Measurements from ENCODE around the gene ARID1B.

The ARID1B gene

DNA sequence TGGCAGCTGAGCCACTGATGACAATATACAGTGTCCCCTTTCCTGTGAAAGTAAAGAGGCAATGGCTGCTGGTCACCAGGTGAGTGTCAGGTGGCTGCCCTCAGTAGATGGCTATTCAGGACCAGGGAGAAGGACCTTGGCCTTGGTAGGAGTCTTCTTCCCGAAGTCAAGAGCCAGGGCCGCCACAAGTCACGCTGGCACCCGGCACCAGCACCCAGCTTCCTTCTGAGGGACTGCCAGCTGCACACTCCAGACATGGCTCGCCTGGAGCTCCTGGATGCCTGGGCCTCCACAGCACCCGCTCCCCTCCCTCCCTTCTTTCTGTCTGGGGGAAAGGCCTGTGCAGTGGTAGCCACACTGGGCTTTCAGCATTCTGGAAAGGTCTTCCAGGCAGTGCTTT lies 419.2 kb downstream of the ARID1B start:
- Histone ChIP-seq H3K9me3 (no peaks in the 10 kb centered on the region), H3K4me1 (ENCODE audit: control insufficient read depth in 1 of 2, insufficient read depth in 1 of 2, low read depth in 1 of 2, low read length in 1 of 2) (no peaks in the 10 kb centered on the region), H3K27ac (no peak overlapping the region), H3K4me3 (ENCODE audit: low read depth in 1 of 2, low read length in 1 of 2) (no peak overlapping the region), H3K27me3 (no peaks in the 10 kb centered on the region), H3K36me3 (peaks cover 93% of the 10 kb centered on the region)
- TF ChIP-seq, protein P1, sequence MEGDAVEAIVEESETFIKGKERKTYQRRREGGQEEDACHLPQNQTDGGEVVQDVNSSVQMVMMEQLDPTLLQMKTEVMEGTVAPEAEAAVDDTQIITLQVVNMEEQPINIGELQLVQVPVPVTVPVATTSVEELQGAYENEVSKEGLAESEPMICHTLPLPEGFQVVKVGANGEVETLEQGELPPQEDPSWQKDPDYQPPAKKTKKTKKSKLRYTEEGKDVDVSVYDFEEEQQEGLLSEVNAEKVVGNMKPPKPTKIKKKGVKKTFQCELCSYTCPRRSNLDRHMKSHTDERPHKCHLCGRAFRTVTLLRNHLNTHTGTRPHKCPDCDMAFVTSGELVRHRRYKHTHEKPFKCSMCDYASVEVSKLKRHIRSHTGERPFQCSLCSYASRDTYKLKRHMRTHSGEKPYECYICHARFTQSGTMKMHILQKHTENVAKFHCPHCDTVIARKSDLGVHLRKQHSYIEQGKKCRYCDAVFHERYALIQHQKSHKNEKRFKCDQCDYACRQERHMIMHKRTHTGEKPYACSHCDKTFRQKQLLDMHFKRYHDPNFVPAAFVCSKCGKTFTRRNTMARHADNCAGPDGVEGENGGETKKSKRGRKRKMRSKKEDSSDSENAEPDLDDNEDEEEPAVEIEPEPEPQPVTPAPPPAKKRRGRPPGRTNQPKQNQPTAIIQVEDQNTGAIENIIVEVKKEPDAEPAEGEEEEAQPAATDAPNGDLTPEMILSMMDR (IDR thresholded peaks at IDR 0.05): no peak

DNA sequence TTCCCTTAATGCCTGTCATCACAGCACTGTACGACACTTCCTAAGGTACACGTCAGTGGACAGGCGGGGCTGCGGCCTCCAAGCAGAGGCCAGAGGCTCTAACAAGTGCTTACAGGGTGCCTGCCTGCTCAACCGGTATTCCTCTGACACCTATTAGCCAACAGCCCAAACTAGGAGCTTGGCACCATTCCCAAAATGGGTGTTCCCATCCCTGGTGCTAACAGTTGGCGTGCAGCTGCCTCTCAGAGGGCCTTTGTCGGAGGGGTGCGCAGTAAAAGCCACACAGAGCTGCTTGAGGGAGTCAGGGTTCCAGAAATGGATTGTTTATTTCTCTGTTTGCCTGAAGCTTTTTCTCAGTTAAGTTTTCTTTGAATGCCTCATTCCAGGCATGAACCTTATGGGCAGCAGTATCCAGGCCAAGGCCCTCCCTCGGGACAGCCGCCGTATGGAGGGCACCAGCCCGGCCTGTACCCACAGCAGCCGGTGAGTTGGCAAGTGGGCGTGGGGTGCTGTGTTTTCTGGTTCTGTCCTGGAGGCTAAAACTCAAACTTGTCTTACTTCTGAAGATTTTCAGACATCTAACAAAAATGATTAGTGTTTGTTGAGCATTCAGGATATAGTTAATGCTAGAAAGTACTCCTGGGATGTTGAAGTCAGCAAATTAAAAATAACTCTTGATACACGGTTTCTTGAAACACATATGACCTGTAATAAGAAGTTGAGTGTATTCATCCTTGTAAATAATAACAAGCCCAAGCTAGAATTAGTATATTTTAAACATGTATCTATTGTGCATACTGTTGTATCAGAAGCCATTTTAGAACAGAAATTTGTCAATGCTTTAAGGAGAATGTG lies 421.5 kb downstream of the ARID1B start:
- Histone ChIP-seq H3K27me3 (no peaks in the 10 kb centered on the region), H3K36me3 (peaks cover 87% of the 10 kb centered on the region), H3K4me1 (ENCODE audit: control insufficient read depth in 1 of 2, insufficient read depth in 1 of 2, low read depth in 1 of 2, low read length in 1 of 2) (no peaks in the 10 kb centered on the region), H3K4me3 (ENCODE audit: low read depth in 1 of 2, low read length in 1 of 2) (no peak overlapping the region), H3K9me3 (no peaks in the 10 kb centered on the region), H3K27ac (no peak overlapping the region)
- TF ChIP-seq, protein P1 (IDR thresholded peaks at IDR 0.05): no peak

DNA sequence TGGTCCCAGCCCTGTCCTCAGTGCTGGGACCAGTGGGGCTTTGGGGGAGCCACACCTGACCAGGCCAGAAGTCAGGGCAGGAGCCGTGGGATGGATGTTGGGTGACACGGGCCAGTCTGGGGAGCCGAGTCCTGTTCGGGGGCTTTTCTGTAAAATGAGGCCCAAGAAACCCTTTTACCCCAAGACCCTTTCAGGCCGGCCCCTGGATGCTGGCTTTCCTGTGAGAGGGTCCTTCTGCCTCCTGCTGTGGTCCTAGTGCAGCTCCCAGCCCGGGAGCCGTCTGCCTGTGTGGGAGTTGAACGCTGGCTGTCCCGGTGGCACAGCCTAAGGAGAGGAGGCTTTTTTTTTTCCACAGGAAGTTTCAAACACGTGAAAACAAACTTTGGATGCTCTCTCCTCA lies 422.9 kb downstream of the ARID1B start:
- Histone ChIP-seq H3K4me3 (ENCODE audit: low read depth in 1 of 2, low read length in 1 of 2) (no peak overlapping the region), H3K36me3 (peaks cover 88% of the 10 kb centered on the region), H3K27me3 (no peaks in the 10 kb centered on the region), H3K9me3 (no peaks in the 10 kb centered on the region), H3K4me1 (ENCODE audit: control insufficient read depth in 1 of 2, insufficient read depth in 1 of 2, low read depth in 1 of 2, low read length in 1 of 2) (no peaks in the 10 kb centered on the region), H3K27ac (no peak overlapping the region)
- TF ChIP-seq, protein P1 (IDR thresholded peaks at IDR 0.05): no peak

DNA sequence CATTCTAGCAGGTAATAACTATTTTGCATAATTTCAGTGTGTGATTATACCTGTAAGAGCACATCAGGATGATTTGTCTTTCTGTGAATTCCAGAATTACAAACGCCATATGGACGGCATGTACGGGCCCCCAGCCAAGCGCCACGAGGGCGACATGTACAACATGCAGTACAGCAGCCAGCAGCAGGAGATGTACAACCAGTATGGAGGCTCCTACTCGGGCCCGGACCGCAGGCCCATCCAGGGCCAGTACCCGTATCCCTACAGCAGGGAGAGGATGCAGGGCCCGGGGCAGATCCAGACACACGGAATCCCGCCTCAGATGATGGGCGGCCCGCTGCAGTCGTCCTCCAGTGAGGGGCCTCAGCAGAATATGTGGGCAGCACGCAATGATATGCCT lies 423.4 kb downstream of the ARID1B start:
- Histone ChIP-seq H3K36me3 (peaks cover 83% of the 10 kb centered on the region), H3K27ac (no peak overlapping the region), H3K4me1 (ENCODE audit: control insufficient read depth in 1 of 2, insufficient read depth in 1 of 2, low read depth in 1 of 2, low read length in 1 of 2) (no peaks in the 10 kb centered on the region), H3K4me3 (ENCODE audit: low read depth in 1 of 2, low read length in 1 of 2) (no peak overlapping the region), H3K27me3 (no peaks in the 10 kb centered on the region), H3K9me3 (no peaks in the 10 kb centered on the region)
- TF ChIP-seq, protein P1 (IDR thresholded peaks at IDR 0.05): no peak

DNA sequence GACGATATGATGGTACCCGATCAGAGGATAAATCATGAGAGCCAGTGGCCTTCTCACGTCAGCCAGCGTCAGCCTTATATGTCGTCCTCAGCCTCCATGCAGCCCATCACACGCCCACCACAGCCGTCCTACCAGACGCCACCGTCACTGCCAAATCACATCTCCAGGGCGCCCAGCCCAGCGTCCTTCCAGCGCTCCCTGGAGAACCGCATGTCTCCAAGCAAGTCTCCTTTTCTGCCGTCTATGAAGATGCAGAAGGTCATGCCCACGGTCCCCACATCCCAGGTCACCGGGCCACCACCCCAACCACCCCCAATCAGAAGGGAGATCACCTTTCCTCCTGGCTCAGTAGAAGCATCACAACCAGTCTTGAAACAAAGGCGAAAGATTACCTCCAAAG lies 423.9 kb downstream of the ARID1B start:
- TF ChIP-seq, protein P1 (IDR thresholded peaks at IDR 0.05): no peak
- no peak overlapping the region for H3K27ac ChIP-seq
- no peaks in the 10 kb centered on the region for H3K9me3 ChIP-seq
- no peak overlapping the region for H3K4me3 ChIP-seq (ENCODE audit: low read depth in 1 of 2, low read length in 1 of 2)
- peaks cover 82% of the 10 kb centered on the region for H3K36me3 ChIP-seq
- no peaks in the 10 kb centered on the region for H3K4me1 ChIP-seq (ENCODE audit: control insufficient read depth in 1 of 2, insufficient read depth in 1 of 2, low read depth in 1 of 2, low read length in 1 of 2)
- no peaks in the 10 kb centered on the region for H3K27me3 ChIP-seq

All from neutrophil (primary cell).